COR-L47 (cell line): ENCODE measurements around the gene SYDE1.
"Not testable (repeated sequence)": the region's sequence is repeated elsewhere in the genome, so short reads cannot be mapped to it uniquely, and the experiment has no call there.

Source experiments
- DNase-seq: peaks from one replicate; lab custom pipeline; 2025; lab: John Stamatoyannopoulos, UW

The SYDE1 gene, protein sequence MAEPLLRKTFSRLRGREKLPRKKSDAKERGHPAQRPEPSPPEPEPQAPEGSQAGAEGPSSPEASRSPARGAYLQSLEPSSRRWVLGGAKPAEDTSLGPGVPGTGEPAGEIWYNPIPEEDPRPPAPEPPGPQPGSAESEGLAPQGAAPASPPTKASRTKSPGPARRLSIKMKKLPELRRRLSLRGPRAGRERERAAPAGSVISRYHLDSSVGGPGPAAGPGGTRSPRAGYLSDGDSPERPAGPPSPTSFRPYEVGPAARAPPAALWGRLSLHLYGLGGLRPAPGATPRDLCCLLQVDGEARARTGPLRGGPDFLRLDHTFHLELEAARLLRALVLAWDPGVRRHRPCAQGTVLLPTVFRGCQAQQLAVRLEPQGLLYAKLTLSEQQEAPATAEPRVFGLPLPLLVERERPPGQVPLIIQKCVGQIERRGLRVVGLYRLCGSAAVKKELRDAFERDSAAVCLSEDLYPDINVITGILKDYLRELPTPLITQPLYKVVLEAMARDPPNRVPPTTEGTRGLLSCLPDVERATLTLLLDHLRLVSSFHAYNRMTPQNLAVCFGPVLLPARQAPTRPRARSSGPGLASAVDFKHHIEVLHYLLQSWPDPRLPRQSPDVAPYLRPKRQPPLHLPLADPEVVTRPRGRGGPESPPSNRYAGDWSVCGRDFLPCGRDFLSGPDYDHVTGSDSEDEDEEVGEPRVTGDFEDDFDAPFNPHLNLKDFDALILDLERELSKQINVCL

DNA sequence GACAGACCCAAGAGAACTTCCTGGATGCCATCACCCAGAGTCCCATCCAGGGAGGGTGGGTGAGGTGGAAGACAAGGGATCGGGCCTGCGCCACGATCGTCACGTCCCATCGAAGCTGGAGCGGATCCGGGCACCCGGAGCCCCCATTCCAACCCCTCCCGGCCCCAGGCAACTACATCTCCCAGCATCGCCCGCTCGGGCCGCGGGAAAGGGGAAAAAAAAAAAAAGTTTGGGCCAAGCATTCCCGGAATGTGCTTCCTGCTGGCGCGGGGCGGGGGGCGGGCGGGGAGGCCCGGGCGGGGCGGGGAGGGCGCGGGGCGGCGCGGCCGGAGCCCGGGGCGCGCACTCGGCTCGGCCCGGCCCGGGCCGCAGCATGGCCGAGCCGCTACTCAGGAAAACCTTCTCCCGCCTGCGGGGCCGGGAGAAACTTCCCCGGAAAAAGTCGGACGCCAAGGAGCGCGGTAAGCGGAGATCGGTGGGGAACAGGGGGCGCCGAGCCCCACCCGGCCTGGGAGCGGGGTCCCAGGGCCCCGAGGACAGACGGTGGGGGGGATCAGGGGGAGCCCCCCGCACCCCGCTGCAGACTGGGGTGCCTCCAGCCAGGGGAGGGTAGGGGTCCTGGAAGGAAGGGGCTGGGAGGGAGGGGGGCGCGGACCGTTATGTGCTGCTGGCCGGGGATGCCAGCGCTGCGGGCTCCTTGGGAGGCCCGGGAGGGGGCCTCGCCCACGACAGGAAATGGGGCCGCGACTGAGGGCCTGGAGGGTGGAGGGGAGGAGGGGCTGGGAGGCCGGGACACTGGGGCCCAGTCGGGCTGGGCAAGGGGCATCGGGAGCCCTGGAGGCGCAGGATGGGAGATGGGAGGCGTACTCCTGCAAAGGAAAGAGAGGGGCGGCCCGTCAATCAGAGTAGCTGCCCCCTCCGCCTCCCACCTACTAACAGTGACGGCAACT is at the start of gene SYDE1:
TSS of gene SYDE1 (plus strand) at position 341 of the 950 bp plus-strand sequence. CDS start at position 374, 33 bp downstream.
- DNase-seq = no peak

- no peak for DNase-seq
Measured at GRCh38 chr19:15062036-15062435, 45.2 kb upstream of the SYDE1 start.

- DNase-seq = not testable (repeated sequence)
Measured at GRCh38 chr19:15070386-15070785, 36.8 kb upstream of the SYDE1 start.

GRCh38 chr19:15072930-15073647 is 34.1 kb upstream of the SYDE1 start:
- no peak for DNase-seq

DNA sequence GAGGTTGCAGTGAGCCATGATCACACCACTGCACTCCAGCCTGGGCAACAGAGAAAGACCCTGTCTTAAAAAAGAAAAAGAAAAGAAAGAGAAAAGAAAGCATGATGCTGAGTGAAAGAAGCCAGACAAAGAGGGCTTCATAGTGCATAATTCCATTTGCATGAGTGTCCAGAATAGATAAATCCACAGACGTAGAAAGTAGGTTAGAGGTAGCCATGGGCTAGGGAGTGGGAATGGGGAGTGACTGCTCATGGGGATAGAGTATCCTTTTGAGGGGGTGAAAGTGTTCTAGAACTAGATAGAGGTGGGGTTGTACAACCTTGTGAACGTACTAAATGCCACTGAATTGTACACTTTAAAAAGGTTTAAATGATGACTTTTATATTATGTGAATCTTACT is 32.8 kb upstream of the SYDE1 start:
- no peak for DNase-seq

DNA sequence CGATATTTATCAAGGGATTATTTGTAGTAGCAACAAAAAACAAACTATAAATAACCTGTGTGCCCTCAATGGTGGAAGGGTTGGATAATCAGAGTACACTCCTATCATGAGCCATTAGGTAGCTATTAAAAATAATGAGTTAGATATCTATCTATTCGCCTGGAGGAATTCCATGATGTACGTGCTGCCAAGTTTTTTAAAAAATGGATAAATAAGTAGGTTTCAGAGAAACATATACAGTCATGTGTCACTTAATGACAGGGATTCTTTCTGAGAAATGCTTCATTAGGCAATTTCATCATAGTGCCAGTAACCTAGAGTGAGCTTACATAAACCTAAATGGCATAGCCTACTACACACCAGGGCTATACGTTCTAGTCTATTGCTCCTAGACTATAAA is 31.4 kb upstream of the SYDE1 start:
- DNase-seq = no peak

GRCh38 chr19:15080002-15080401 is 27.2 kb upstream of the SYDE1 start:
- not testable (repeated sequence) for DNase-seq

GRCh38 chr19:15081911-15082310 is 25.3 kb upstream of the SYDE1 start, which contains the start of gene OR1I1:
Gene OR1I1, plus strand, starts transcription at chr19:15082211. Its CDS starts 4,855 bp downstream, at chr19:15087066.
- DNase-seq = no peak

- DNase-seq = no peak
Measured at GRCh38 chr19:15087182-15087581, 20.0 kb upstream of the SYDE1 start.

GRCh38 chr19:15091918-15092753 is 15.1 kb upstream of the SYDE1 start:
- DNase-seq = peak; percentile 50

DNA sequence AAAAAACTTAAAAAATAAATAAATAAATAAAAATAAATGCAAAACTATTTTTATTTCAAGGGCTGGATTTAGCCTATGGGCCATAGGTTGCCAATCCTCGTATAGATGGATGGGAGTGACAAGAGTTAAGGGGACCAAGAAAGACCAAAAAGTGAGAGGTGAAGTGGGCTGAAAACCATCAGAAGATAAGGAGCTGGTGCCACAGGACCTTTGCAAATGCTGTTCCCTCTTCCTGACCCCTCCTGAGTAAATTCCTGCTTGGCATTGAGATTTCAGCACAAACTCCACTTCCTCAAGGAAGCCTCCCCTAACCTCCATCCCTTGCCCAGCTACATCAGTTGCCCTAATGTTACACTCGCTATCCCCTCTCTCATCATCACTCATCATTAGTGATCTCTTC is 14.2 kb upstream of the SYDE1 start:
- DNase-seq = no peak

DNA sequence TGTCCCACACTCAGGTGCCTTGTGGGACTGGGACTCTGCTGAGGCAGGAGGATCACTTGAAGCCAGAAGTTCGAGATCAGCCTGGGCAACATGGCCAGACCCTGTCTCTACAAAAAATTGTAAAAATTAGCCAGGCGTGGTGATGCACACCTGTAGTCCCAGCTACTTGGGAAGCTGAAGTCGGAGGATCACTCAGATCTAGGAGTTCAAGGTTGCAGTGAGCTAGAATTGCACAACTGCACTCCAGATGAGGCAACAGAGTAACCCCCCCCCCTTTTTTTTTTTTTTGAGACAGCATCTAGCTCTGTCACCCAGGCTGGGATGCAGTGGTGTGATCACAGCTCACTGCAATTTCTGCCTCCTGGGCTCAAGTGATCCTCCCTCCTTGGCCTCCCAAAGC is 11.0 kb upstream of the SYDE1 start:
- DNase-seq = no peak

GRCh38 chr19:15097980-15098379 is 9.2 kb upstream of the SYDE1 start:
- not testable (repeated sequence) for DNase-seq

DNA sequence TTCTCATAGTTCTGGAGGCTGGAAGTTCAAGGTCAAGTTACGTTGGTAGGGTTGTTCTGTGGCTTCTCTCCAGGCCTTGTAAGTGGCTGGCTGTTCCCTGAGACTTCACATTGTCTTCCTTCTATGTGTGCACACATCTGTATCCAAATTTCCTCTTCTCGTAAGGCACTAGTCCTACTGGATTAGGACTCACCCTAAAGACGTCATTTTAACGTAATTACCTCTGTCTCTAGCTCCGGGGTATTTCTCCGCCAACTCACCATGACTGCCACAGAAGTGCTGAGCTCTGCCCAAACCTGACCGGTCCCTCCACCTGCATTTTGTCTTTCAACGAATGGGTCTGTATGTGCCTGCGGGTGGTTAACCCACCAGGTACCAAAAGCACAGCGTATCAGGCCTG is 8.7 kb upstream of the SYDE1 start:
- DNase-seq = no peak

DNA sequence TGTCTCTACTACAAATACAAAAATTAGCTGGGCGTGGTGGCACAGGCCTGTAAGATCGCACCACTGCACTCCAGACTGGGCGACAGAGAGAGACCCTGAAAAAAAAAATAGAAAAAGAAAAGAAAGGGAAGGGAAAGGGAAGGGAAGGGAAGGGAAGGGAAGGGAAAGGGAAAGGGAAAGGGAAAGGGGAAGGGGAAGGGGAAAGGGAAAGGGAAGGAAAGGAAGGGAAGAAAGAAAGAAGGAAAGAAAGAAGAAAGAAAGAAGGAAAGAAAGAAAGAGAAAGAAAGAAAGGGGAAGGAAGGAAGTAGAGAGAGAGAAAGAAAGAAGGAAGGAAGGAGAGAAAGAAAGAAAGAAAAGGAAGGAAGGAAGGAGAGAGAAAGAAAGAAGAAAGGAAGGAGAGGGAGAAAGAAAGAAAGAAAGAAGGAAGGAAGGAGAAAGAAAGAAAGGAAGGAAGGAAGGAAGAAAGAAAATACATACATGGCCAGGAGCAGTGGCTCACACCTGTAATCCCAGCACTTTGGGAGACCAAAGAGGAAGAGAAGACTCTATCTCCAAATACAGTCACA is 8.1 kb upstream of the SYDE1 start:
- no peak for DNase-seq

DNA sequence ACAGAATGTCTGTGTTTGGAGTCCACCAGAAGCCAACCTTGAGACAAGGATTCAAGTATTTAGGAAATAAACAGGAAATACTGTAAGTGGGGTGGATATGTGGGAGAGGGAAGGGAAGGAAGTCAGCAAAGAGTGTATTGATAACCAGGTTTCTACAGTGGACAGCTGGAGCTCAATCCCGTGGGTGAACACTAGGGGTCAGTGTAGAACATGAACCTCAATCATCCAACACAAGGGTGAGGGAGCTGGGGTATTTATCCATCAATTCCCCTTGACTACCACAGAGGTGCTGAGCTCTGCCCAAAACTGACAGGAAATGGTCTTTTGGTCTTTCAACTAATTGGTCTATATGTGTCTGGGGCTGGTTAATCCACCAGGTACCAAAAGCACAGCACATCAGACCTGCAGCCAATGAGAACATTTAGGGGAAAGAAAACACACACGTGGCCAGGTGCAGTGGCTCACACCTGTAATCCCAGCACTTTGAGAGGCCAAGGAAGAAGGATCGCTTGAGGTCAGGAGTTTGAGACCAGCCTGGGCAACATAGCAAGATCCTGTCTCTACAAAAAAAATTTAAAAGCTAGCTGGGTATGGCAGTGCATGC is 5.6 kb upstream of the SYDE1 start:
- no peak for DNase-seq

DNA sequence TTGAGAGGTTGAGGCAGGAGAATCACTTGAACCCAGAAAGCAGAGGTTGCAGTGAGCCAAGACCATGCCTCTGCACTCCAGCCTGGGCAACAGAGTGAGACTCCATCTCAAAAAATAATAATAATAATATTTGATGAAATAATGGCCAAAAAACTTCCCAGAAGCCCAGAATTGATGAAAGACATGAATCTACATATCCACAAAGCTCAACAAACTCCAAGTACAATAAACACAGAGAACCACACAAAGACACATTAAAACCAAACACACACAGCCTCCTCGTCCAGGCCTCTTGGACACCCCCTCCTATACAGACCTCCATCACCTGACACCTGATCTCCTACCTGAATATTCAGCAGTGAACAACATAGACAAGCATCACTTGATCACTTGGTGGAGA is 3.2 kb upstream of the SYDE1 start:
- no peak for DNase-seq

- no peak for DNase-seq
Measured at GRCh38 chr19:15104411-15104810, 2.8 kb upstream of the SYDE1 start.

- DNase-seq = no peak
Measured at GRCh38 chr19:15105044-15105443, 2.2 kb upstream of the SYDE1 start.
